ENCODE results near the gene OR10V1. TPM values are rescaled to one million over a fixed set of nuclear protein-coding genes. Genes with fewer than 3 reads are reported as not detected.

The OR10V1 gene
- total and polyA plus RNA-seq, 9 of the 15 experiments (the other 6 are each of a cell fraction or from before 2014, with no cell fraction given), result not detected

- TF ChIP-seq ZNF668 (CRISPR knock-in tag; IDR thresholded peaks at IDR 0.05), result no peak
- TF ChIP-seq TRIM28 (IDR thresholded peaks at IDR 0.05), result no peak
- TF ChIP-seq CBFB (CRISPR knock-in tag; IDR thresholded peaks at IDR 0.05), result no peak
- peak; percentile 11; the same call in 1 of the 2 replicates for TF ChIP-seq PML (IDR thresholded peaks at IDR 0.05; ENCODE audit: low read length)
- TF ChIP-seq SRSF3 (IDR thresholded peaks at IDR 0.05; ENCODE audit: insufficient read depth, low read length), result no peak
- TF ChIP-seq CBFA2T2 (conservative IDR thresholded peaks at IDR 0.05), result peak; percentile 68
- TF ChIP-seq ARID2 (IDR thresholded peaks at IDR 0.05), result no peak
- no peak for TF ChIP-seq HEY1 (CRISPR knock-in tag; IDR thresholded peaks at IDR 0.05; ENCODE audit: borderline replicate concordance)
- TF ChIP-seq ZBTB34 (CRISPR knock-in tag; IDR thresholded peaks at IDR 0.05), result no peak
- TF ChIP-seq KDM1A (IDR thresholded peaks at IDR 0.05), result peak; percentile 75 to 80
- peak; percentile 49 for TF ChIP-seq REST (IDR thresholded peaks at IDR 0.05; ENCODE audit: borderline replicate concordance)
- TF ChIP-seq REST (CRISPR knock-in tag; IDR thresholded peaks at IDR 0.05; ENCODE audit: low read depth), result no peak
- no peak for TF ChIP-seq ARNT (IDR thresholded peaks at IDR 0.05)
- no peak for TF ChIP-seq NUFIP1 (IDR thresholded peaks at IDR 0.05; ENCODE audit: partially characterized antibody)
- peak; percentile 79 for TF ChIP-seq SMARCE1 (IDR thresholded peaks at IDR 0.05)
- 0 out of 2 replicates have a peak, but pooled peaks have one; percentile 23 for TF ChIP-seq POLR2AphosphoS5 (IDR thresholded peaks at IDR 0.05; ENCODE audit: control insufficient read depth, insufficient read depth, low read depth, low read length)
- peak; percentile 93 for TF ChIP-seq JUND (IDR thresholded peaks at IDR 0.05; ENCODE audit: borderline replicate concordance, low read depth, low read length)
- peak; percentile 89; the same call in 2 of the 3 replicates for TF ChIP-seq JUND (tag; IDR thresholded peaks at IDR 0.05; ENCODE audit: borderline replicate concordance, low read depth, low read length)
Measured at GRCh38 chr11:59755701-59756557, 42.3 kb upstream of the OR10V1 start (continued).
